Sigmoid colon (tissue), 4 donors: ENCODE data around the gene MSX2.

Experiments
- POLR2A ChIP-seq, 2 donors: fragments of 450-650 bp; IDR thresholded peaks; one replicate each; pipeline ENCODE4 v1.6.1; 2016; ENCODE audit warnings: antibody characterized with exemption in 2 of 2, mild to moderate bottlenecking in 2 of 2, moderate library complexity in 2 of 2
- POLR2AphosphoS5 ChIP-seq, 4 donors: sonication (generic); formaldehyde crosslinking; IDR thresholded peaks; one replicate each; pipeline ENCODE4 v1.6.1; 2017; ENCODE audit warnings: antibody characterized with exemption in 4 of 4
- TF ChIP-seq, protein P1 (sequence below), 4 experiments: fragments of 450-650 bp in 3 of 4; fragments of 200-600 bp in 1 of 4; IDR thresholded peaks; one replicate each; pipeline ENCODE4 v1.5.1; 2016 to 2019; ENCODE audit warnings: antibody characterized with exemption in 4 of 4, mild to moderate bottlenecking in 3 of 4, moderate library complexity in 2 of 4

DNA sequence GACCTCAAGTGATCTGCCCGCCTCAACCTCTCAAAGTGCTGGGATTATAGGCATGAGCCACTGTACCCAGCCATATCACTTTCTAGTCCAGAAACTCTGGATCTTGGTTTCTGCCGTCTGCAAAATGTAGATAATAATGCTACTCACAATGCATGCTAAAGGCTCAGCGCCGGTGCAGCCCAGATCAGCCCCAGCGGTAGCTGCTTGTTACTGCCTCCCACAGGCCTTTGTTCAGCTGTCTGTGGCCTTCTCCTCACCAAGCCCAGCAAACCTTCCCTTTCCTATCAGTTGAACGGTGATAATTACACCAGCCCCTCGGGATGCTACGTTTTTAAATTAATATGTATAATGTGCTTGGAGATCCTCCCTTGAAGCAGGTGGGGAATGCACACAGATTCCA lies 26.2 kb upstream of the MSX2 start:
- TF ChIP-seq, protein P1, sequence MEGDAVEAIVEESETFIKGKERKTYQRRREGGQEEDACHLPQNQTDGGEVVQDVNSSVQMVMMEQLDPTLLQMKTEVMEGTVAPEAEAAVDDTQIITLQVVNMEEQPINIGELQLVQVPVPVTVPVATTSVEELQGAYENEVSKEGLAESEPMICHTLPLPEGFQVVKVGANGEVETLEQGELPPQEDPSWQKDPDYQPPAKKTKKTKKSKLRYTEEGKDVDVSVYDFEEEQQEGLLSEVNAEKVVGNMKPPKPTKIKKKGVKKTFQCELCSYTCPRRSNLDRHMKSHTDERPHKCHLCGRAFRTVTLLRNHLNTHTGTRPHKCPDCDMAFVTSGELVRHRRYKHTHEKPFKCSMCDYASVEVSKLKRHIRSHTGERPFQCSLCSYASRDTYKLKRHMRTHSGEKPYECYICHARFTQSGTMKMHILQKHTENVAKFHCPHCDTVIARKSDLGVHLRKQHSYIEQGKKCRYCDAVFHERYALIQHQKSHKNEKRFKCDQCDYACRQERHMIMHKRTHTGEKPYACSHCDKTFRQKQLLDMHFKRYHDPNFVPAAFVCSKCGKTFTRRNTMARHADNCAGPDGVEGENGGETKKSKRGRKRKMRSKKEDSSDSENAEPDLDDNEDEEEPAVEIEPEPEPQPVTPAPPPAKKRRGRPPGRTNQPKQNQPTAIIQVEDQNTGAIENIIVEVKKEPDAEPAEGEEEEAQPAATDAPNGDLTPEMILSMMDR (IDR thresholded peaks at IDR 0.05), result no peak
- TF ChIP-seq POLR2A (IDR thresholded peaks at IDR 0.05), result no peak
- no peak for TF ChIP-seq POLR2AphosphoS5 (IDR thresholded peaks at IDR 0.05)
